Endothelial cell of umbilical vein (primary cell): ENCODE results near the gene CYB5D1. TPM values are rescaled to one million over a fixed set of nuclear protein-coding genes. Genes with fewer than 3 reads are reported as not detected.

Experiments used
- BruUV-seq: library from RNA; stranded (reverse); fragments of 400-500 nt; replicated peaks from 2 replicates; lab custom pipeline; 2021; lab: Mats Ljungman, UMichigan
- CTCF ChIA-PET: fragments of 300-600, 350-600 bp; sonication (Branson Sonifier 250); formaldehyde crosslinking; loops from one replicate; lab custom pipeline; 2021; ENCODE audit warnings: antibody characterized with exemption, inconsistent platforms; lab: Charles Lee
- POLR2A ChIA-PET: fragments of 300-600, 350-600 bp; sonication (Branson Sonifier 250); formaldehyde crosslinking; loops from one replicate; lab custom pipeline; 2021; ENCODE audit warnings: antibody characterized with exemption, inconsistent platforms; lab: Charles Lee
- DNase-seq: peaks from one replicate; pipeline ENCODE4 v3.0.0-alpha.2; 2011; ENCODE audit warnings: low read depth, low spot score
- FAIRE-seq: peaks from 2 replicates; lab custom pipeline; 2011; peaks lifted over from hg19 to GRCh38; lab: Jason Lieb, UNC
- H2AFZ ChIP-seq: 2 replicates; pipeline ENCODE4 v1.6.0; 2012; ENCODE audit warnings: low read depth, low read length, control low read depth, inconsistent platforms
- H3K27ac ChIP-seq: 2 replicates; pipeline ENCODE4 v1.5.1; 2011; ENCODE audit warnings: low read depth, mild to moderate bottlenecking, control low read depth, low read length, moderate library complexity; ENCODE audit not compliant: insufficient read depth
- H3K27me3 ChIP-seq, 2 experiments: 2 replicates each; pipeline versions ENCODE4 v1.6.0 to v1.6.1; 2011; ENCODE audit warnings: low read length in 2 of 2, mixed read lengths in 1 of 2; ENCODE audit not compliant: control insufficient read depth in 2 of 2, insufficient read depth in 2 of 2
- H3K36me3 ChIP-seq, 2 experiments: 2 replicates in 1 of 2; 3 replicates in 1 of 2; pipeline ENCODE4 v1.5.1; 2011; ENCODE audit warnings: low read length in 2 of 2, mild to moderate bottlenecking in 1 of 2, moderate library complexity in 1 of 2; ENCODE audit not compliant: control insufficient read depth in 2 of 2, insufficient read depth in 2 of 2; ENCODE audit errors: extremely low read depth in 1 of 2
- H3K4me1 ChIP-seq: 3 replicates; pipeline ENCODE4 v1.5.1; 2011; ENCODE audit warnings: mild to moderate bottlenecking, low read length; ENCODE audit not compliant: control insufficient read depth, insufficient read depth; ENCODE audit errors: extremely low read depth
- H3K4me2 ChIP-seq: 2 replicates; pipeline ENCODE4 v1.6.1; 2011; ENCODE audit warnings: low read length, control low read depth, mixed read lengths; ENCODE audit not compliant: insufficient read depth
- H3K4me3 ChIP-seq, 3 experiments: fragments of 200-600 bp in 1 of 3; sonication (generic), shearing (Covaris generic) in 1 of 3; replicated peaks in 1 of 3; 2 replicates each; pipeline ENCODE4 v1.5.1; 2011 to 2016; ENCODE audit warnings: control low read depth in 3 of 3, low read length in 3 of 3, mild to moderate bottlenecking in 2 of 3, inconsistent platforms in 1 of 3, low read depth in 1 of 3, moderate library complexity in 1 of 3; ENCODE audit not compliant: insufficient read depth in 1 of 3
- H3K79me2 ChIP-seq: 2 replicates; pipeline ENCODE4 v1.6.0; 2012; ENCODE audit warnings: low read length, inconsistent platforms; ENCODE audit not compliant: control insufficient read depth, insufficient read depth
- H3K9ac ChIP-seq: replicated peaks from 2 replicates; pipeline ENCODE3; 2011; ENCODE audit warnings: low read length, control low read depth; ENCODE audit not compliant: insufficient read depth; ENCODE audit errors: extremely low read depth
- H3K9me1 ChIP-seq: replicated peaks from 3 replicates; pipeline ENCODE4 v1.6.0; 2011; ENCODE audit warnings: mild to moderate bottlenecking, low read length; ENCODE audit not compliant: control insufficient read depth, insufficient read depth; ENCODE audit errors: extremely low read depth
- H3K9me3 ChIP-seq: replicated peaks from 2 replicates; pipeline ENCODE4 v1.5.1; 2012; ENCODE audit warnings: low read length, inconsistent platforms; ENCODE audit not compliant: control insufficient read depth, insufficient read depth
- H4K20me1 ChIP-seq: replicated peaks from 2 replicates; pipeline ENCODE3; 2011; ENCODE audit warnings: mild to moderate bottlenecking, low read length; ENCODE audit not compliant: control insufficient read depth, insufficient read depth; ENCODE audit errors: extremely low read depth
- CTCF ChIP-seq, 2 donors: IDR thresholded peaks; 1 replicate in 1 of 2; 2 replicates in 1 of 2; pipeline ENCODE4 v1.5.1; 2011; ENCODE audit warnings: low read length in 2 of 2, mild to moderate bottlenecking in 2 of 2, moderate library complexity in 2 of 2, control low read depth in 1 of 2, inconsistent platforms in 1 of 2, low read depth in 1 of 2; ENCODE audit not compliant: insufficient read depth in 1 of 2; ENCODE audit errors: extremely low read depth in 1 of 2
- EZH2 ChIP-seq: IDR thresholded peaks from 2 replicates; pipeline ENCODE4 v1.6.1; 2012; ENCODE audit warnings: borderline replicate concordance, low read depth, mild to moderate bottlenecking, moderate library complexity, low read length, inconsistent platforms; ENCODE audit not compliant: severe bottlenecking
- FOS ChIP-seq: IDR thresholded peaks from 2 replicates; pipeline ENCODE4 v1.6.1; 2011; ENCODE audit warnings: mild to moderate bottlenecking, low read length, moderate library complexity, borderline replicate concordance; ENCODE audit not compliant: insufficient read depth
- GATA2 ChIP-seq: IDR thresholded peaks from 2 replicates; pipeline ENCODE4 v1.7.0; 2011; ENCODE audit warnings: low read depth, mild to moderate bottlenecking, moderate library complexity, mixed read lengths, low read length; ENCODE audit not compliant: insufficient read length, insufficient read depth
- JUN ChIP-seq: IDR thresholded peaks from 2 replicates; pipeline ENCODE4 v1.6.1; 2011; ENCODE audit warnings: borderline replicate concordance, low read depth; ENCODE audit not compliant: insufficient read length, insufficient read depth
- MAX ChIP-seq: IDR thresholded peaks from 2 replicates; pipeline ENCODE4 v1.6.1; 2011; ENCODE audit not compliant: insufficient read depth, insufficient read length
- MYC ChIP-seq: IDR thresholded peaks from one replicate; pipeline ENCODE4 v1.6.1; 2011; ENCODE audit warnings: mild to moderate bottlenecking, low read depth, low read length
- POLR2A ChIP-seq: IDR thresholded peaks from 2 replicates; pipeline ENCODE4 v1.6.1; 2012; ENCODE audit warnings: low read depth, mild to moderate bottlenecking, control low read depth, low read length
- POLR2AphosphoS5 ChIP-seq: IDR thresholded peaks from 2 replicates; pipeline ENCODE4 v1.6.1; 2012; ENCODE audit warnings: low read depth, mild to moderate bottlenecking, control low read depth, low read length, moderate library complexity; ENCODE audit not compliant: insufficient read depth
- dilution Hi-C: fragments of 300-500 bp; cut with MboI; formaldehyde crosslinking; loops from one replicate; pipeline ENCODE4 v1.15.0; 2019; ENCODE audit warnings: low sequenced_read_pairs; ENCODE audit not compliant: extremely low pct_ligation_motif_present
- intact Hi-C: fragments of 100-400 bp; cut with micrococcal nuclease; formaldehyde crosslinking; loops from one replicate; pipeline ENCODE4 v1.10.0; 2022
- polyA plus RNA-seq, 4 experiments: library from polyadenylated mRNA; depleted of rRNA in 3 of 4; stranded (reverse) in 3 of 4; unstranded in 1 of 4; fragments of >200 nt; gene quantifications; 2 replicates each; pipeline versions ENCODE4 v1.2.1 to v1.2.3, GENCODE V29; 2011 to 2012; ENCODE audit warnings: missing spikeins in 1 of 4
- total RNA-seq: library from RNA; stranded (reverse); gene quantifications from 2 replicates; pipeline ENCODE4 v1.2.3, GENCODE V29; 2021

The CYB5D1 gene
- total and polyA plus RNA-seq, 2 donors (not counting 3 experiments of a cell fraction or from before 2014, with no cell fraction given), result 9.4 to 18.1 TPM

GRCh38 chr17:7853691-7854038 lies 4.1 kb upstream of the CYB5D1 start:
- Histone ChIP-seq H3K9ac (no peak overlapping the region), H3K9me3 (no peaks in the 10 kb centered on the region), H3K79me2 (peaks cover 2% of the 10 kb centered on the region), H3K9me1 (no peaks in the 10 kb centered on the region), H3K4me1 (peaks cover 28% of the 10 kb centered on the region), H2AFZ (no peak overlapping the region), H3K36me3 (peaks cover 6 to 32% of the 10 kb centered on the region in 2 experiments), H3K27ac (no peak overlapping the region), H3K4me3 (no peak overlapping the region), H3K4me2 (no peak overlapping the region), H4K20me1 (no peaks in the 10 kb centered on the region), H3K27me3 (no peaks in the 10 kb centered on the region)
- DNase-seq, result no peak
- intact Hi-C loops, result loop anchor here (2.0 to 10.0 kb wide), 2 partner anchors 135 to 829 kb away; partner anchors contain the start of gene BCL6B
- TF ChIP-seq GATA2 (no peak), MAX (no peak), EZH2 (no peak), MYC (no peak), FOS (no peak), JUN (no peak), POLR2A (no peak), POLR2AphosphoS5 (no peak), CTCF (IDR thresholded peaks at IDR 0.05; ENCODE audit: extremely low read depth in 1 of 2, insufficient read depth in 1 of 2, low read depth in 1 of 2, low read length in 2 of 2) (no peak)
- dilution Hi-C loops, result no loop called here
- ChIA-PET POLR2A (no interaction called here), CTCF (interaction anchor here (1.2 kb wide), 1 partner anchor 9 kb away, joined by 3 read pairs; no protein-coding TSS in a partner anchor)
- no TSS peak for BruUV-seq
- FAIRE-seq, result no peak
